HEK293 (cell line): ENCODE data around the gene MATCAP1.

ENCODE experiments used
- CTCF ChIA-PET: fragments of 350-600 bp; formaldehyde crosslinking; extraction: SDS; loops from one replicate; lab custom pipeline; 2021; ENCODE audit warnings: antibody characterized with exemption; lab: Yijun Ruan, JAX
- POLR2A ChIA-PET: fragments of 300-600 bp; formaldehyde crosslinking; extraction: SDS; loops from one replicate; lab custom pipeline; 2020; ENCODE audit warnings: antibody characterized with exemption, inconsistent platforms; lab: Yijun Ruan, JAX
- H3K27ac ChIP-seq: fragments of 200-500 bp; sonication (Bioruptor generic); 2 replicates; pipeline ENCODE4 v1.5.1; 2014; ENCODE audit warnings: low read depth, low read length, control low read depth, inconsistent platforms; ENCODE audit errors: extremely low read depth
- H3K36me3 ChIP-seq, 2 experiments: fragments of 200-500 bp in 1 of 2; sonication (Bioruptor generic) in 1 of 2; 1 replicate in 1 of 2; 2 replicates in 1 of 2; pipeline ENCODE4 v1.5.1; 2014 to 2017; ENCODE audit warnings: inconsistent platforms in 2 of 2, low read length in 2 of 2; ENCODE audit not compliant: control insufficient read depth in 2 of 2, insufficient read depth in 1 of 2
- H3K4me1 ChIP-seq: fragments of 200-500 bp; sonication (Bioruptor generic); 2 replicates; pipeline ENCODE4 v1.5.1; 2014; ENCODE audit warnings: mild to moderate bottlenecking, low read length, inconsistent platforms; ENCODE audit not compliant: control insufficient read depth, insufficient read depth
- H3K4me3 ChIP-seq: 2 replicates; pipeline ENCODE4 v1.5.1; 2011; ENCODE audit warnings: low read depth, mild to moderate bottlenecking, control low read depth, low read length, moderate library complexity
- H3K9me3 ChIP-seq: fragments of 200-500 bp; sonication (Bioruptor generic); 2 replicates; pipeline ENCODE4 v1.5.1; 2014; ENCODE audit warnings: low read depth, low read length, inconsistent platforms; ENCODE audit not compliant: control insufficient read depth, insufficient read depth
- GLIS1 ChIP-seq: fragments of 450-650 bp; formaldehyde crosslinking; IDR thresholded peaks from 2 replicates; pipeline ENCODE4 v1.5.1; 2016; ENCODE audit warnings: missing biosample characterization, missing genetic modification characterization
- OSR2 ChIP-seq: fragments of 450-650 bp; formaldehyde crosslinking; IDR thresholded peaks from 2 replicates; pipeline ENCODE4 v1.5.1; 2016; ENCODE audit warnings: missing biosample characterization, missing genetic modification characterization
- PATZ1 ChIP-seq: fragments of 450-650 bp; formaldehyde crosslinking; IDR thresholded peaks from 2 replicates; pipeline ENCODE4 v1.5.1; 2016; ENCODE audit warnings: missing biosample characterization, missing genetic modification characterization
- ZNF133 ChIP-seq: fragments of 450-650 bp; formaldehyde crosslinking; IDR thresholded peaks from 2 replicates; pipeline ENCODE4 v1.5.1; 2016; ENCODE audit warnings: missing biosample characterization, missing genetic modification characterization
- ZNF140 ChIP-seq: fragments of 450-650 bp; formaldehyde crosslinking; IDR thresholded peaks from 2 replicates; pipeline ENCODE4 v1.5.1; 2016; ENCODE audit warnings: missing biosample characterization, missing genetic modification characterization
- ZNF175 ChIP-seq: fragments of 450-650 bp; formaldehyde crosslinking; IDR thresholded peaks from 2 replicates; pipeline ENCODE4 v1.5.1; 2016; ENCODE audit warnings: missing biosample characterization, missing genetic modification characterization
- ZNF24 ChIP-seq: fragments of 450-650 bp; formaldehyde crosslinking; IDR thresholded peaks from 2 replicates; pipeline ENCODE4 v1.5.1; 2016; ENCODE audit warnings: missing biosample characterization, missing genetic modification characterization
- ZNF335 ChIP-seq: fragments of 450-650 bp; formaldehyde crosslinking; conservative IDR thresholded peaks from 2 replicates; pipeline ENCODE4 v1.5.1; 2016; ENCODE audit warnings: missing biosample characterization, missing genetic modification characterization
- ZNF423 ChIP-seq: fragments of 450-650 bp; formaldehyde crosslinking; IDR thresholded peaks from 2 replicates; pipeline ENCODE4 v1.5.1; 2016; ENCODE audit warnings: missing biosample characterization, missing genetic modification characterization
- ZNF514 ChIP-seq: fragments of 450-650 bp; formaldehyde crosslinking; IDR thresholded peaks from 2 replicates; pipeline ENCODE4 v1.5.1; 2016; ENCODE audit warnings: missing biosample characterization, missing genetic modification characterization
- ZNF560 ChIP-seq: fragments of 450-650 bp; formaldehyde crosslinking; IDR thresholded peaks from 2 replicates; pipeline ENCODE4 v1.5.1; 2017; ENCODE audit warnings: missing biosample characterization, missing genetic modification characterization, borderline replicate concordance
- ZNF768 ChIP-seq: fragments of 450-650 bp; formaldehyde crosslinking; IDR thresholded peaks from 2 replicates; pipeline ENCODE4 v1.5.1; 2018; ENCODE audit warnings: missing biosample characterization, mild to moderate bottlenecking, missing genetic modification characterization
- ZNF777 ChIP-seq: fragments of 450-650 bp; formaldehyde crosslinking; IDR thresholded peaks from 2 replicates; pipeline ENCODE4 v1.5.1; 2017; ENCODE audit warnings: missing biosample characterization, missing genetic modification characterization, borderline replicate concordance
- ZSCAN4 ChIP-seq: fragments of 450-650 bp; formaldehyde crosslinking; IDR thresholded peaks from 2 replicates; pipeline ENCODE4 v1.5.1; 2017; ENCODE audit warnings: missing biosample characterization, missing genetic modification characterization
- TF ChIP-seq, protein P1 (sequence below): fragments of 450-650 bp; formaldehyde crosslinking; IDR thresholded peaks from 2 replicates; pipeline ENCODE4 v1.5.1; 2016; ENCODE audit warnings: missing biosample characterization, missing genetic modification characterization

The MATCAP1 gene

GRCh38 chr16:67155295-67156142 lies 28.2 kb downstream of the MATCAP1 start (continued):
- TF ChIP-seq, protein P1, sequence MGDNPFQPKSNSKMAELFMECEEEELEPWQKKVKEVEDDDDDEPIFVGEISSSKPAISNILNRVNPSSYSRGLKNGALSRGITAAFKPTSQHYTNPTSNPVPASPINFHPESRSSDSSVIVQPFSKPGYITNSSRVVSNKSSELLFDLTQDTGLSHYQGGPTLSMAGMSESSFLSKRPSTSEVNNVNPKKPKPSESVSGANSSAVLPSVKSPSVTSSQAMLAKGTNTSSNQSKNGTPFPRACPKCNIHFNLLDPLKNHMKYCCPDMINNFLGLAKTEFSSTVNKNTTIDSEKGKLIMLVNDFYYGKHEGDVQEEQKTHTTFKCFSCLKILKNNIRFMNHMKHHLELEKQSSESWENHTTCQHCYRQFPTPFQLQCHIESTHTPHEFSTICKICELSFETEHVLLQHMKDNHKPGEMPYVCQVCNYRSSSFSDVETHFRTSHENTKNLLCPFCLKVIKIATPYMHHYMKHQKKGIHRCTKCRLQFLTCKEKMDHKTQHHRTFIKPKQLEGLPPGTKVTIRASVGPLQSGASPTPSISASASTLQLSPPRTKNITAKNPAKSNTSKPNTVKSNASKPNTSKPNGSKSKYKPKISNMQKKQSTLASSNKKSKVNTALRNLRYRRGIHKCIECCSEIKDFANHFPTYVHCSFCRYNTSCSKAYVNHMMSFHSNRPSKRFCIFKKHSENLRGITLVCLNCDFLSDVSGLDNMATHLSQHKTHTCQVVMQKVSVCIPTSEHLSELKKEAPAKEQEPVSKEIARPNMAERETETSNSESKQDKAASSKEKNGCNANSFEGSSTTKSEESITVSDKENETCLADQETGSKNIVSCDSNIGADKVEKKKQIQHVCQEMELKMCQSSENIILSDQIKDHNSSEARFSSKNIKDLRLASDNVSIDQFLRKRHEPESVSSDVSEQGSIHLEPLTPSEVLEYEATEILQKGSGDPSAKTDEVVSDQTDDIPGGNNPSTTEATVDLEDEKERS (tag by site-specific recombination): no peak
- TF ChIP-seq ZNF768 (no peak), ZNF24 (tag by site-specific recombination) (no peak), ZNF423 (tag by site-specific recombination) (no peak), OSR2 (tag by site-specific recombination) (no peak), ZNF175 (tag by site-specific recombination) (no peak), ZNF335 (tag by site-specific recombination) (no peak), ZNF514 (no peak), ZNF777 (tag by site-specific recombination) (no peak), ZSCAN4 (tag by site-specific recombination) (no peak), ZNF140 (no peak)
- TF ChIP-seq, all 188 proteins: peak for 11

DNA sequence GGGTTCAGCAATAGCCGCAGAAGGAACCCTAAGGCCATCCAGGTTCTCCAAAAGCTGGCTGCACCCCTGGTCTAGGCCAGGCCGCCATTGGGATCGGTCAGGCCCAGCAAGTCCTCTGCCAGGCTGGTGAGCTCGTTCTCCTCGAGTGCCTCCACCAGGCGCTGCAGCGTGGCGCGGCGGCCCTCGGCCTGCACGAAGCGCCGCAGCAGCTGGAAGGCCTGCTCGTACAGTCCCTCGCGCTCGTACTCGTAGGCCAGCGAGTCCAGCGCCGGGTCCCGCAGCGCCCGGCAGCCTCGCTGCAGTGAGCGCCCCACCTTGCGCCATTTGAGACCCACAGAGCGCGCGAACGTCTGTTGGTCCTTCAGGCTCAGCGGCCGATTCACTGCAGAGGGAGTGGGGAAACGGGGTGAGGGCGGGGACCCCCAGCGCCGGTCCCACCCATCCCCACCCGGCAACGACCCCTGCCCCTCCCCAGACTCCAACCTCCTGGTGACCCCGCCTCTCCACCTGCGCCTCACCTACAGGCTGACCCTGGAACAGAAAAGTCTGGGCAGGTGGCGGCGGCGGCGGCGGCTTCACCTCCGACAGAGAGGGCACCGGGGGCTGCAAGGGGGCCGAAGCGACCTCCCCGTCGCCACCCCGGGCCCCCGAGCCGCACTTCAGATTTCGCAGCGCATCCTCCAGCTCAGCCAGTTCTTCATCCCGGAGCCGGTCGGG lies 29.0 kb downstream of the MATCAP1 start:
- H3K4me1 ChIP-seq: 0 out of 2 replicates have a peak, but pooled peaks cover 3% of the 10 kb centered on the region
- TF ChIP-seq ZNF133 (tag by site-specific recombination) (peak; percentile 94), ZNF560 (tag by site-specific recombination) (no peak)
- TF ChIP-seq, all 188 proteins: peak for 1
- Histone ChIP-seq H3K27ac (no peak overlapping the region), H3K36me3 (peaks cover 0 to under 1% of the 10 kb centered on the region in 2 experiments; a peak in 1 of 3 replicates), H3K9me3 (no peaks in the 10 kb centered on the region), H3K4me3 (no peak overlapping the region)
- CTCF ChIA-PET: interaction anchor here (0.5 to 7.4 kb wide), 53 partner anchors 10 to 292 kb away, joined by 3 to 155 read pairs (median 6); partner anchors contain the start of genes CBFB, CES3, EXOC3L1 and NOL3
- POLR2A ChIA-PET: interaction anchor here (0.5 to 2.0 kb wide), 7 partner anchors 15 to 194 kb away, joined by 3 to 10 read pairs (median 4); partner anchors contain the start of genes CES3 and NOL3

DNA sequence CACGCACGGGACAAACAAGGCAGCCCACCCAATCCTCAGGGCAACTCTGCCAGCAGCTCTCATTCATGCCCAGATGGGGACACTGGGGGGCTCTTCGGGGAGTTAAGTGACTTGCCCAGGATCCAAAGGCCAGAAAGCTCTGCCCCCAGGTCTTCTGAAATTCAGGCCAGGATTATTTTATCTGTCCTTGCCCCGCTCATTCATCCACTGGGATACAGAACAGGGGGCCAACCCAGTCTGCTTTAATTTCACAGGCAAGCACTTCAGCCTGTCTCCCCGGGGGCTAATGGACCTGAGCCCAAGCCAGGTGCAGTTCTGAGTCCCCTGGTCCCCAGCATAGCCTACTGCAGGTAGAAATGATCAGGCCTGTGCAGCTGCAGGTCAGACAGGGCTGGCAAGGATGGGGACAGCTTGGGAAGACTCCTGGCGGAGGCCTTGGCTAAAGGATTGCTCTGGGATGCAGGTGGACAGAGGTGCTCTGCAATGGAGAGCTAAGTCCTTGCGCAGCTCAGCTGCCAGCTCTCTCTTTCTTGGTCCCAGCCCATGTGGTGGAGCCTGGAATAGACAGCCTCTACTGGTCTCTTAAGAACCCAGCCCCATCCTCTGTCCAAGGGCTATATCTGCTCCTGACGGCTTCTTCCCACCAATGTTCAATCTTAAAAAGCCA lies 32.2 kb downstream of the MATCAP1 start:
- Histone ChIP-seq H3K4me3 (no peak overlapping the region), H3K4me1 (0 out of 2 replicates have a peak, but pooled peaks cover 3% of the 10 kb centered on the region), H3K36me3 (peaks cover 0 to 31% of the 10 kb centered on the region in 2 experiments; a peak in 1 of 3 replicates), H3K27ac (no peak overlapping the region)
- CTCF ChIA-PET: interaction anchor here (0.7 to 7.4 kb wide), 6 partner anchors 10 to 256 kb away, joined by 3 to 155 read pairs (median 6); partner anchors contain the start of gene CES3
- no peak for TF ChIP-seq GLIS1 (tag by site-specific recombination)
- no peak for TF ChIP-seq PATZ1 (tag by site-specific recombination)
- TF ChIP-seq ZNF335 (tag by site-specific recombination): peak; percentile 22; the same call in 1 of the 2 replicates
- TF ChIP-seq, all 188 proteins: peak for 1
- H3K9me3 ChIP-seq: no peaks in the 10 kb centered on the region
- POLR2A ChIA-PET: interaction anchor here (0.8 kb wide), 1 partner anchor 33 kb away, joined by 3 read pairs; no protein-coding TSS in a partner anchor
